ENCODE measurements around the gene GAGE12G. TPM values are rescaled to one million over a fixed set of nuclear protein-coding genes. Genes with fewer than 3 reads are reported as not detected.
"Not testable (repeated sequence)": the region's sequence is repeated elsewhere in the genome, so short reads cannot be mapped to it uniquely, and the experiment has no call there.

The GAGE12G gene
- total RNA-seq, 1 experiment from 2014 or later: not detected

GRCh38 chrX:49590488-49590887 lies 20.3 kb downstream of the GAGE12G start:
- not testable (repeated sequence) for H3K36me3 Mint-ChIP-seq (ENCODE audit: insufficient read depth in 1 of 3, low read depth in 3 of 3)

DNA sequence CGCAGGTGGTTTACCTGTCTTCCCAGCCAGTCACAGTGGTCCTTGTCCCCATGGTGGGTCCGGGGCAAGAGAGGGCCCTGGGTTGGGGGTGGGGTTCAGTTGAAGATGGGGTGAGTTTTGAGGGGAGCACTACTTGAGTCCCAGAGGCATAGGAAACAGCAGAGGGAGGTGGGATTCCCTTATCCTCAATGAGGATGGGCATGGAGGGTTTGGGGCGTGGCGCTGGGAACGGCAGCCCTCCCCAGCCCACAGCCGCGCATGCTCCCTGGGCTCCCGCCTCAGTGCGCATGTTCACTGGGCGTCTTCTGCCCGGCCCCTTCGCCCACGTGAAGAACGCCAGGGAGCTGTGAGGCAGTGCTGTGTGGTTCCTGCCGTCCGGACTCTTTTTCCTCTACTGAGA lies 28.5 kb downstream of the GAGE12G start, which contains the start of gene GAGE1:
TSS of gene GAGE1 (plus strand) at position 301 of the 400 bp plus-strand sequence. CDS start 1,155 bp downstream, outside the sequence.
- H3K79me2 ChIP-seq (ENCODE audit: insufficient read depth, low read length); H3K4me1 ChIP-seq (ENCODE audit: insufficient read depth, low read length); H2BK5ac ChIP-seq (ENCODE audit: insufficient read length, low read length); H2AFZ ChIP-seq (ENCODE audit: low read length); H3K4ac ChIP-seq (ENCODE audit: low read depth, low read length); H3K4me3 Mint-ChIP-seq; H3K18ac ChIP-seq (ENCODE audit: insufficient read length, low read depth, low read length); H2BK120ac ChIP-seq (ENCODE audit: low read depth, low read length, poor library complexity, severe bottlenecking); H3K4me1 Mint-ChIP-seq; H2AK5ac ChIP-seq (ENCODE audit: insufficient read length, low read length); H2BK15ac ChIP-seq (ENCODE audit: low read depth, low read length); H4K5ac ChIP-seq (ENCODE audit: insufficient read length, low read depth, low read length); H3K9me3 ChIP-seq (ENCODE audit: control insufficient read depth, low read depth, low read length); H3K4me2 ChIP-seq (ENCODE audit: insufficient read depth, insufficient read length, low read length); H3K23ac ChIP-seq (ENCODE audit: insufficient read length, low read depth, low read length); H3K9me3 Mint-ChIP-seq; H3K9ac ChIP-seq (ENCODE audit: extremely low read depth, insufficient read length, low read length); H3K27ac ChIP-seq (ENCODE audit: insufficient read length, low read depth, low read length); H3K27me3 ChIP-seq (ENCODE audit: insufficient read depth, low read length); H2BK12ac ChIP-seq (ENCODE audit: insufficient read length, low read depth, low read length); H3K56ac ChIP-seq (ENCODE audit: insufficient read length, low read depth, low read length); DNase-seq; H3K14ac ChIP-seq (ENCODE audit: insufficient read depth, low read length); H3T11ph ChIP-seq (ENCODE audit: low read length); H4K20me1 ChIP-seq (ENCODE audit: control insufficient read depth, insufficient read depth, insufficient read length); H2BK20ac ChIP-seq (ENCODE audit: low read depth, low read length, poor library complexity, severe bottlenecking); H3K79me1 ChIP-seq (ENCODE audit: insufficient read depth, low read depth, low read length, poor library complexity, severe bottlenecking); H3K27me3 Mint-ChIP-seq (ENCODE audit: low read depth); H4K8ac ChIP-seq (replicated peaks; ENCODE audit: insufficient read length, low read depth, low read length); H3K23me2 ChIP-seq (ENCODE audit: insufficient read length, low read depth, low read length, poor library complexity, severe bottlenecking); H4K91ac ChIP-seq (ENCODE audit: insufficient read length, low read depth, low read length); H3K36me3 Mint-ChIP-seq (ENCODE audit: insufficient read depth in 1 of 3, low read depth in 3 of 3); H3K27ac Mint-ChIP-seq: not testable (repeated sequence)
- WGBS (ENCODE audit: extremely low coverage, insufficient read length, low lambda C conversion rate): no CpG with 5 or more reads among the region's 16 CpGs

More at GRCh38 chrX:49590488-49590887, 20.3 kb downstream of the GAGE12G start:
- H3K27me3 ChIP-seq (ENCODE audit: insufficient read depth, low read length); H3K9me3 Mint-ChIP-seq; H4K20me1 ChIP-seq (ENCODE audit: control insufficient read depth, insufficient read depth, insufficient read length); H3K4me2 ChIP-seq (ENCODE audit: insufficient read depth, insufficient read length, low read length); H3K27ac ChIP-seq (ENCODE audit: insufficient read length, low read depth, low read length); H3K4ac ChIP-seq (ENCODE audit: low read depth, low read length); H3K4me1 ChIP-seq (ENCODE audit: insufficient read depth, low read length); H3K9ac ChIP-seq (ENCODE audit: extremely low read depth, insufficient read length, low read length); H3K4me3 Mint-ChIP-seq; DNase-seq; H4K8ac ChIP-seq (replicated peaks; ENCODE audit: insufficient read length, low read depth, low read length); H2BK15ac ChIP-seq (ENCODE audit: low read depth, low read length); H2AFZ ChIP-seq (ENCODE audit: low read length); H3K79me1 ChIP-seq (ENCODE audit: insufficient read depth, low read depth, low read length, poor library complexity, severe bottlenecking); H3T11ph ChIP-seq (ENCODE audit: low read length); H2BK5ac ChIP-seq (ENCODE audit: insufficient read length, low read length); H2AK5ac ChIP-seq (ENCODE audit: insufficient read length, low read length); H3K14ac ChIP-seq (ENCODE audit: insufficient read depth, low read length); H3K27ac Mint-ChIP-seq; H3K79me2 ChIP-seq (ENCODE audit: insufficient read depth, low read length); H3K23ac ChIP-seq (ENCODE audit: insufficient read length, low read depth, low read length); H3K56ac ChIP-seq (ENCODE audit: insufficient read length, low read depth, low read length); H3K23me2 ChIP-seq (ENCODE audit: insufficient read length, low read depth, low read length, poor library complexity, severe bottlenecking); H2BK12ac ChIP-seq (ENCODE audit: insufficient read length, low read depth, low read length); H4K91ac ChIP-seq (ENCODE audit: insufficient read length, low read depth, low read length); H2BK20ac ChIP-seq (ENCODE audit: low read depth, low read length, poor library complexity, severe bottlenecking); H3K18ac ChIP-seq (ENCODE audit: insufficient read length, low read depth, low read length); H2BK120ac ChIP-seq (ENCODE audit: low read depth, low read length, poor library complexity, severe bottlenecking); H4K5ac ChIP-seq (ENCODE audit: insufficient read length, low read depth, low read length); H3K9me3 ChIP-seq (ENCODE audit: control insufficient read depth, low read depth, low read length); H3K4me1 Mint-ChIP-seq; H3K27me3 Mint-ChIP-seq (ENCODE audit: low read depth): not testable (repeated sequence)
- WGBS (ENCODE audit: extremely low coverage, insufficient read length, low lambda C conversion rate): no CpG with 5 or more reads among the region's 17 CpGs

Measured in H9 (cell line).